ENCODE data around the gene RTN4.

The RTN4 gene

GRCh38 chr2:54947136-54947535, 103.1 kb downstream of the RTN4 start:
- DNase-seq: no peak

DNA sequence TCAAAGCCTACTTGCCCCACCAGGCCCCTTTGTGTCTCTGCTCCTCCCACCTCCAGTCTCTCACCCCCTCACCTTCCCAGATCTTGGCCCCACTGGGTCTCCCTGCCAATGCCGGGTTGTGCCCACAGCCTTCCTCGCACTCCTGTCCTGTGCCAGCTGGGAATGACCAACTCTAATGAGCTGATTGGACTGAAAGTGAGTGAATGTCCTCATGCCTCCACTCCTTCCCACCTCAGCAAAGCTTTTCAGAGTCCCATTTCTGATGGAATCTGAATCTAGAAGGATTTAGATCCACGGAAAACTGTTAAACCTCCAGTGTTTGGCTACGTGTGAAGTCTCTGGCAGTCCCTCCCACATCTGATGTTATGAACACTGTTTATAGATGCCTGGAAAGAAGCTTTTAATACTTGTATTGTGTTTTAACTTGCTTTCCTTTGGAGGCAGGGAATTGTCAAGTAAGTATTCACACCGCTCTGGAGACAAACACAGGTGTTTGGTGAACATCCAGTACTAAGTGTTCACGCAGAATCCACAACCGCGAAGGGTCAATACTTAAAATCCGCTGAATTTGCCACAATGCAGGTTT, 103.9 kb downstream of the RTN4 start:
- no peak for DNase-seq

DNA sequence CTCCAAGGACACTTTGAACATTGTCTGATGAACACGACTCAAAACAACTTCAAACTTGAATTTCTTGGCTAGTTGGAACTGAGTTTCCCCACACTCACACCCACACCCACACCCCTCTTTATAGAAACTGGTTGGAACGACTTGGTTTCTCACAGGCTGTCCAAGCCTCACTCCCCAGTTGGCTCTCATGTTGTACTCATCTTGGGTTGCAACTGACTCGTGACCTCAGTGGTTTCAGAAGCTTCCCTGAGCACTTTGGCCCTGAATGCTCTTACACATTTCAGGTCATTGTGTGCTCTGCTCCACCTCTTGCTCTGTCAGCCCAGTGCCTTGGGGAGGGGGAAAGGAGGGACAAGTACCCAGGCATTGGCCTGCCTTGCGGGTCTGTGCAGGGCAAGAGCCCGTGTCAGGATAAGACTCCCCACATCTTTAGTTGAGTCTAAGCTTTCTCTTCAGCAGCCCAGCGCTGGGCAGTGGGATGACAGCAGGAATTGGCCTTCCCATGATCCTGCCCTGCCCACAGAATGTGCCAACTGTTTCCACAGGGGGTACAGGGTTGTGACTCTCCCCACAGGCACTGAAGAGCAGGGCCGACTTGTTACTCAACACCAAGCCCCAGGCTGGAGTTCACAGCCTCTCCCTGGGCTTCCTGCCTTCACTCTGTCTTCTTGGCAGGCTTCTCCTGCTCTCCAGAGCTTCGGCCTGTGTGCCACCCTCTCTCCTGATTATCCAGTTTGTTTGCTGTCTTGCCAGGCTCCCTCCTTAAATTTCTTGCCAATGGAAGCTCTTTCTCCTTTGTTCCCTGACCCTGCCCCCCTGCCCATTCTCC, 104.6 kb downstream of the RTN4 start:
- DNase-seq: no peak

DNA sequence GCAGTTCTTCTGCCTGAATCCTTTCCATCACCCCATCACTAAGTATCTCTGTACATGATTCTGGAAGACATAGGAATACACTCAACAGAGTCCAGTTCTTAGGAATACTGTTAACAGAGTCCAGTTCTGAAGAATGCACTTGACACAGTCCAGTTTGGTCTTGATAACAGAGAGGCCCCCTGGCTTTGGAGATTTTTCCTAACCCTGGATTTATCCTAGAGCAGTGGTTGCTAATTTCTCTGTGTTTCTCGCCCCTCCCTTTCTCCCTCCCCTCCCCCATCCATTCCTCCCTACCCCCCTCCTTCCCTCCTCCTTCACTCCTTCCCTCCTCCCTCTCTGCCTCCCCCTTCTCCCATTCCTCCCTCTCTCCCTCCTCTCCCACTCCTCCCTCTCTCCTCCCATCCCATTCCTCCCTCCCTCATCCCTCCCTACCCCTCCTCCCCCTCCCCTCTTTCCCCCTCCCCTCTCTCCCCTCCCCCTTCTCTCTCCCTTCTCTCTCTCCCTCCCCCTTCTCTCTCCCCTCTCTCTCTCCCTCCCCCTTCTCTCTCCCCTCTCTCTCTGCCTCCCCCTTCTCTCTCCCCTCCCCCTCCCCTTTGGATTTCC, 105.4 kb downstream of the RTN4 start:
- no peak for DNase-seq

GRCh38 chr2:54942373-54942772, 107.9 kb downstream of the RTN4 start:
- DNase-seq: no peak

DNA sequence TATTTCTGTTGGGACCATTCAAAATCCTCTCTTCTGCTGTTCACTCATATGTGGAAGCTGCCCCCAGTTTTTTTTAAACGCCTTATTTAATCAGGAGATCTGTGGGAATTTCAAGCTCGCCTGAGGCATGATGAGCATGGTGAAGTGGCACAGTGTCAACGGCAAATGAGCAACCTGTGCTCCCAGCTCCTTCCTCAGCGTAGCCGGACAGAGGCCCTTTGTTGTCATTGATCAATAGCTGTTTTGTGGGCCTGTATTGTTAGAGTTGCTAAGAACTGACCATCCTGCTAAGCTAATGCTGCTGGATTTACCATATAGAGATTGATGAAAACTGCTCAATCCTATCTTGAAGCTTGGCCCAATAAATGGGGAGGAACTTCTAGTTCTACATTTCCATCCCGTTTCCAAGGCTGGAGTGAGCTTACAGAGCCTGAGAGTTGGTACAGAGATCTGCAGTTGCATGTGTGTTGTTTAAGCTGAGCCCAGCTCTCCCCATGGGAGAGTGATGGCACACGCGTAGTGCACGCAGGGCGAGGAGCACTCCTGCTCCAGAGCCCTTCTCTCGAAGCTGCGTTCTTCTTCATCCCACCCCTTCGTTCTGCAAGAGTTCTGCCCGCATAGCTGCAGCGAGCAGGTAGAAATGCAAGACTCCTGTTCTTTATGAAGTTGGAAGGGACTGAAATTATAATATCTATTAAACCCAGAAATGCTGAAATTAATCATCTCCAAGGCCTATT, 108.8 kb downstream of the RTN4 start:
- DNase-seq: no peak

DNA sequence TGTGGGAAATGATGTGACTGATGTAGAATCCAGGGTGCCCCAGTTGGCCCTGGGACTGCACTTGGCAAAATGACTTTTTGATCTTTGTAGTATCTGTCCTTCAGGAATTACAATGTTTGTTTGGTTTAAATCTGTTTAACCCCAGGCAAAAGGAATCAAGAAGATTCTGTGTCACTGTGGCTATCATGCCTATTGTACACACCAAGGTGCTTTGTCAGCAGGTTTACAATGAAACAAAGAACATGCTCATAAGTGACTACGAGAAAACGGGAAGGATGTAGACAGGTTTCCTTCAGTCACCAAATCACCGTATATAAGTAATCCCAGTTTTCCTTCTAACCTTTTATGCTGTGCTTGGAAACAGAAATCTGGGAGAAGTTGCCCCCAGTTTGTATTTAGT, 109.5 kb downstream of the RTN4 start:
- DNase-seq: no peak

DNA sequence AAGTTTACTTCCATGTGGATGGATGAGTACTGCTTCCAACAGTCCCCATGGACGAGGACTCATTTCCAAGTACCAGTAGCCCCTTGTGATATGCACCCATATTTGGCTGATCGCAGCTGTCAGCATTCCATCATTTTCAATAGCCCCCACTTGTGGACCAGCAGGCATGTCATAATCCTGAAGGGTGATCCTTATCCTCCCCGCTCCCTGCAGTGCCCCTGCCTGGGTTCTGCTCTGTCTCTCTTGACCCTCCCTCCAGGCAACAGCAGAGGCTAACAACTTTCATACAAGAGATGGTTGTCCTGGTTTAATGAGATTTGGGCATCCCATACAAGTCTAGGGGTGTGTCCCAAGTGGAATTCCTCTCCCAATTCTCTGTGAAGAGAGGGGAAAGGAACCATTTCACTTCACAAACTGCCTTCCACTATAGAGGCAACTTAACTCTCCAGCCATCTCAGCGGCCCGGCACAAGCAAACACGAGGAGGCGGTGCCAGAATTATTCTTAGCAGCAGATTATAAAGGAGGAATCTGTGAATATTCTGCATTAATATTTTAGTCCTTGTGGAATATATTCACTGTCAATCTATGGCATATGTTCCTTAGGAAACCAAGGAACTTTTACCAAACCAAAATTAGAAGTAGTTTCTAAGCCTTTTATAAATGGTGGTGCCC, 110.7 kb downstream of the RTN4 start:
- no peak for DNase-seq

- no peak for DNase-seq
Measured at GRCh38 chr2:54936766-54937165, 113.5 kb downstream of the RTN4 start.

DNA sequence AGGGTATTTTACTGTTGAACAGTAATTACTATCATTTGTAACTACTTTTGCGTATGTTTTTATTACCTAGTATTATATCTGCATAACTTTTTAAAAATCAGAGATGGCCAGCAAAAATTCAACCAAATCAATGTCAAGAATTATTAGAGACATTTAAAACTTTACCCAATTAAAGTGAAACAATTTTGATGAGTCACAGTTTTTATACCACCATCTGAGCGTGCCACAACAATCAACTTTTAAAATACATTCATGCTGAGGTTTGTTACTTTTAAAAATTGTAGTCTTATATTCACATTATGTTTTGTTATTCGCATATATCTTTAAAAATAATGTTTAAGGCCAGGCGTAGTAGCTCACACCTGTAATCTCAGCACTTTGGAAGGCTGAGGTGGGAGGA, 114.9 kb downstream of the RTN4 start:
- DNase-seq: no peak

DNA sequence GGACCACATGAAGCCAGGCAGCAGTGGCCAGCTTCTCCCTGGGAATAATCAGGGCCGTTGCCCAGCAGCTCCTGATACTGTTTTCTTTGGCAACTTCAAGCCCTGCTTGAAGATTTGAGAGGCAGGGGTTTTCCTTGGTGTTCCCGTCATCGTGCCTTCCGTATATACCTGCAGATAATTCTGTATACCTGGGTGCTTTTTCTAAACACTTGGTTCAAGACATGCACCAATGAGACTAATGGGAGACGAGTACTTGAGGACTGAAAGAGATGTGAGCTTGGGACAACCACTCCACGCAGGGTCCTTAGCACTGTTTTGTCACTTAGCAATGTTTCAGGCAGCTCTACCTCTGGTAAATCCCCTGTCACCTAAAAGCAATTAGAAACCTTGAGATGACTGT, 118.8 kb downstream of the RTN4 start:
- DNase-seq: no peak

DNA sequence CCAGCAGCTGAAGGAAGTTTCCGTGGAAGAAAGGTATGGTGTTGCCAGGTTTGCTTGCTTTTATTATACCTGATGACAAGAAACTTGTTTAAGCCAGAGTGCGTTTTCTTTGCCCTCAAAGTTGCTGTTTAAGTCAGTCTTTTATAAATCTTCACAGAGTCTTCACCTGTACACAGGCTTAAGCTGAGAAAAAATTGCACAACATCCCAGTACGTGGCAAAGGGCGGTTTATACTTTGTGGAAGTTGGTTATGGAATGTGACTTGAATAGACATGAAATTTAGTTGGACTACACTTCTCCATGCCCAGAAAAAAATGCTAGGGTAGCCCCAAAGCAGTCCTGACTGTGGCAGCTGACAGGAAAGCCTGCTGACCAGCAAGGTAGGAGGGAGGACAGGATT, 121.5 kb downstream of the RTN4 start:
- DNase-seq: no peak

- DNase-seq: no peak
Measured at GRCh38 chr2:54927751-54928615, 122.3 kb downstream of the RTN4 start.

DNA sequence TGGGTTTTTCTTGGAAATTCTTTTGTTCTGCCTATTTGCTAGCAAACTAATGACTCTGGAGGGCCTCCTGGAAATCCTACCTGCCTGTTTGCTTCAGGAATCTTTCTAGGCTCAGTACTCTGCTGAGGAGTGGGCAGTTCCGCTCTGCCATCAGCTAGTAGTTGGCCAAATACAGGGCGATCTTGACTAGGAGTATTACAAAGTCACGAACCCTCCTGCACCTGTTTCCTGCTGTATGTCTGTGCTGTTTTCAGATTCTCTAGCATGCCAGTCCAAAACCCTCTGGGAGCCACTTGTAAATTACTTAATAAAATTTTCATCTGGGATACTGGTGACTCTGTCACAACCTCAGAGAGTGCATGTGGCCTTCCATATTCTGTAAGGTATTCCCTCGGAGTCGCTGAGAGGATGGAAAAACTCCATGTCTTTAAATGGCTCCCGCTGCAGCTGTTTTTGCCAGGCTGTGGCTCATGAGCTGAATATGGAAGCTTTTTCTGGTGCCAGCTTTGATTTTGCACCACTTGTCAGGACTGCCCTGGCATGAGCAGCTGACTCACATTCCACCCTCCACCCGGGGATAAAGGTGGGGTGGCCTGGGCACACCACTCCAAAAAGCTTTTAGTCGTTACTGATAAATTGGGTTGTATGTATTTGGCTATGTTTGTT, 123.0 kb downstream of the RTN4 start:
- no peak for DNase-seq

- DNase-seq: no peak
Measured at GRCh38 chr2:54925022-54925421, 125.2 kb downstream of the RTN4 start.

DNA sequence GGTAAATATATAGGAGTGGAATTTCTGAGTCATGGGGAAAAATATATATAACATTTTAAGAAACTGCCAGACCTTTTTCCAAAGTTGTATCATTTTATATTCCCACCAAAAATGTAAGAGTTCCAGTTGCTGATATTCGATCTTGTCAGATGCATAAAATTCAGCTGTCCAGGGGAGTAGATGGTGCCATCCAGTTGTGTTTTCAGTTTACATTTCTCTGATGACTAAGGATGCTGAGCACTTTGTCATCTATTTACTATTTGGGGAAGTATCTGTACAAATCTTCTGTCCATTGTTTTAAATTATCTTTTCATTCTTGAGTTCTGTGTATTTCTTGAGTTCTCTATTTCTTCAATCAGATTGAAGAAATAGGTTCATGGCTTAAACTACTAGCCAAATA, 126.1 kb downstream of the RTN4 start:
- DNase-seq: no peak
